GM18499 (cell line): ENCODE results near the gene SRSF1.
"Not testable (repeated sequence)": the region's sequence is repeated elsewhere in the genome, so short reads cannot be mapped to it uniquely, and the experiment has no call there.

Source experiments
- ATAC-seq: cut with Tn5 transposase; IDR thresholded peaks from one replicate; pipeline ENCODE4 v1.9.1; 2021; ENCODE audit warnings: moderate number of reproducible peaks; ENCODE audit not compliant: insufficient read depth, unreplicated experiment

Gene SRSF1

GRCh38 chr17:58006924-58007780 is at the start of gene SRSF1:
TSS of gene SRSF1 (minus strand) at chr17:58007246. CDS start at chr17:58007137, 109 bp downstream.
- ATAC-seq = peak; percentile 78

GRCh38 chr17:58056476-58056875 is 49.4 kb upstream of the SRSF1 start:
- ATAC-seq = no peak

GRCh38 chr17:58054641-58055040 is 47.6 kb upstream of the SRSF1 start:
- no peak for ATAC-seq

GRCh38 chr17:58052945-58053715 is 46.1 kb upstream of the SRSF1 start:
- ATAC-seq = no peak

- ATAC-seq = no peak
Observed at GRCh38 chr17:58052407-58052806, 45.4 kb upstream of the SRSF1 start.

GRCh38 chr17:58051468-58051867 is 44.4 kb upstream of the SRSF1 start:
- ATAC-seq = no peak

- ATAC-seq = no peak
Observed at GRCh38 chr17:58050966-58051365, 43.9 kb upstream of the SRSF1 start.

GRCh38 chr17:58049533-58049932 is 42.5 kb upstream of the SRSF1 start:
- no peak for ATAC-seq

GRCh38 chr17:58047376-58048150 is 40.5 kb upstream of the SRSF1 start:
- no peak for ATAC-seq

- no peak for ATAC-seq
Observed at GRCh38 chr17:58046239-58047094, 39.4 kb upstream of the SRSF1 start.

- not testable (repeated sequence) for ATAC-seq
Observed at GRCh38 chr17:58044256-58044655, 37.2 kb upstream of the SRSF1 start.

GRCh38 chr17:58043221-58044181 is 36.5 kb upstream of the SRSF1 start:
- ATAC-seq = no peak

- no peak for ATAC-seq
Observed at GRCh38 chr17:58041161-58041560, 34.1 kb upstream of the SRSF1 start.

GRCh38 chr17:58040386-58040785 is 33.3 kb upstream of the SRSF1 start:
- ATAC-seq = no peak

GRCh38 chr17:58039975-58040374 is 32.9 kb upstream of the SRSF1 start:
- ATAC-seq = no peak

- ATAC-seq = no peak
Observed at GRCh38 chr17:58032691-58033415, 25.8 kb upstream of the SRSF1 start.

GRCh38 chr17:58028578-58028977 is 21.5 kb upstream of the SRSF1 start:
- no peak for ATAC-seq

GRCh38 chr17:58020401-58020800 is 13.4 kb upstream of the SRSF1 start:
- no peak for ATAC-seq
